BJ (cell line): ENCODE results near the gene KIF15. TPM values are rescaled to one million over a fixed set of nuclear protein-coding genes. Genes with fewer than 3 reads are reported as not detected.
"Not testable (repeated sequence)": the region's sequence is repeated elsewhere in the genome, so short reads cannot be mapped to it uniquely, and the experiment has no call there.

Source experiments
- CTCF ChIA-PET: fragments of 350-600 bp; formaldehyde crosslinking; extraction: SDS; loops from one replicate; lab custom pipeline; 2021; ENCODE audit warnings: antibody characterized with exemption, inconsistent platforms; lab: Yijun Ruan, JAX
- POLR2A ChIA-PET: fragments of 300-600 bp; sonication (Branson Sonifier 250); formaldehyde crosslinking; extraction: SDS; loops from one replicate; lab custom pipeline; 2021; ENCODE audit warnings: antibody characterized with exemption; lab: Charles Lee
- DNase-seq: peaks from one replicate; pipeline ENCODE4 v3.0.0-alpha.2; 2011; ENCODE audit warnings: low read depth
- H3K27me3 ChIP-seq: 2 replicates; pipeline ENCODE4 v1.6.0; 2011; ENCODE audit warnings: low read length; ENCODE audit not compliant: control insufficient read depth, insufficient read depth
- H3K36me3 ChIP-seq: 2 replicates; pipeline ENCODE4 v1.5.1; 2011; ENCODE audit warnings: low read length; ENCODE audit not compliant: control insufficient read depth, insufficient read depth
- H3K4me3 ChIP-seq: 2 replicates; pipeline ENCODE4 v1.5.1; 2011; ENCODE audit warnings: low read depth, mild to moderate bottlenecking, control low read depth, low read length
- CTCF ChIP-seq: IDR thresholded peaks from 2 replicates; pipeline ENCODE4 v1.5.1; 2011; ENCODE audit warnings: low read depth, mild to moderate bottlenecking, control low read depth, inconsistent platforms, low read length, moderate library complexity; ENCODE audit not compliant: insufficient read depth
- polyA plus RNA-seq: library from polyadenylated mRNA; depleted of rRNA; stranded (reverse); fragments of >200 nt; gene quantifications from 2 replicates; pipeline ENCODE4 v1.2.3, GENCODE V29; 2011

KIF15 gene
- polyA plus RNA-seq, 1 experiment, result 2.0 TPM

GRCh38 chr3:44802011-44802410 lies 40.4 kb downstream of the KIF15 start:
- H3K27me3 ChIP-seq, result no peaks in the 10 kb centered on the region
- DNase-seq, result no peak
- H3K4me3 ChIP-seq, result no peak overlapping the region
- no peak for TF ChIP-seq CTCF
- ChIA-PET CTCF (no interaction called here), POLR2A (no interaction called here)
- peaks cover 2% of the 10 kb centered on the region for H3K36me3 ChIP-seq

- no peak for TF ChIP-seq CTCF
- ChIA-PET POLR2A (no interaction called here), CTCF (no interaction called here)
- Histone ChIP-seq H3K36me3 (peaks cover 2% of the 10 kb centered on the region), H3K27me3 (no peaks in the 10 kb centered on the region), H3K4me3 (no peak overlapping the region)
- DNase-seq, result no peak
These were observed 41.7 kb downstream of the KIF15 start for GRCh38 chr3:44803298-44803697.

GRCh38 chr3:44805960-44806359 lies 44.4 kb downstream of the KIF15 start:
- Histone ChIP-seq H3K36me3 (no peaks in the 10 kb centered on the region), H3K4me3 (no peak overlapping the region), H3K27me3 (no peaks in the 10 kb centered on the region)
- no peak for TF ChIP-seq CTCF
- CTCF ChIA-PET, result no interaction called here
- POLR2A ChIA-PET, result no interaction called here
- DNase-seq, result no peak

GRCh38 chr3:44814751-44815150 lies 53.2 kb downstream of the KIF15 start:
- Histone ChIP-seq H3K27me3 (no peaks in the 10 kb centered on the region), H3K36me3 (no peaks in the 10 kb centered on the region), H3K4me3 (no peak overlapping the region)
- ChIA-PET CTCF (no interaction called here), POLR2A (no interaction called here)
- no peak for TF ChIP-seq CTCF
- DNase-seq, result no peak

GRCh38 chr3:44816334-44816733 lies 54.7 kb downstream of the KIF15 start:
- H3K27me3 ChIP-seq, DNase-seq, POLR2A ChIA-PET, H3K4me3 ChIP-seq, CTCF ChIA-PET, H3K36me3 ChIP-seq: not testable (repeated sequence)

DNA sequence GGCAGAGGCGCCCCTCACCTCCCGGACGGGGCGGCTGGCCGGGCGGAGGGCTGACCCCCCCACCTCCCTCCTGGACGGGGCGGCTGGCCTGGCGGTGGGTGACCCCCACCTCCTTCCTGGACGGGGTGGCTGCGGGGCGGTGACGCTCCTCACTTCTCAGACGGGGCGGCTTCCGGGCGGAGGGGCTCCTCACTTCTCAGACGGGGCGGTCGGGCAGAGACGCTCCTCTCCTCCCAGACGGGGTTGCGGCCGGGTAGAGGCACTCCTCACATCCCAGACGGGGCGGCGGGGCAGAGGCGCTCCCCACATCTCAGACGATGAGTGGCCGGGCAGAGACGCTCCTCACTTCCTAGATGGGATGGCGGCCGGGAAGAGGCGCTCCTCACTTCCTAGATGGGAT lies 59.6 kb downstream of the KIF15 start:
- H3K36me3 ChIP-seq, CTCF ChIA-PET, H3K27me3 ChIP-seq, DNase-seq, H3K4me3 ChIP-seq, POLR2A ChIA-PET: not testable (repeated sequence)
